NOMO-1 (cell line): ENCODE results near the gene NCKAP5L.

ENCODE experiments used
- DNase-seq, 2 experiments: peaks; one replicate each; lab custom pipeline; 2025; ENCODE audit not compliant: unreplicated experiment in 2 of 2; lab: John Stamatoyannopoulos, UW

NCKAP5L gene

DNA sequence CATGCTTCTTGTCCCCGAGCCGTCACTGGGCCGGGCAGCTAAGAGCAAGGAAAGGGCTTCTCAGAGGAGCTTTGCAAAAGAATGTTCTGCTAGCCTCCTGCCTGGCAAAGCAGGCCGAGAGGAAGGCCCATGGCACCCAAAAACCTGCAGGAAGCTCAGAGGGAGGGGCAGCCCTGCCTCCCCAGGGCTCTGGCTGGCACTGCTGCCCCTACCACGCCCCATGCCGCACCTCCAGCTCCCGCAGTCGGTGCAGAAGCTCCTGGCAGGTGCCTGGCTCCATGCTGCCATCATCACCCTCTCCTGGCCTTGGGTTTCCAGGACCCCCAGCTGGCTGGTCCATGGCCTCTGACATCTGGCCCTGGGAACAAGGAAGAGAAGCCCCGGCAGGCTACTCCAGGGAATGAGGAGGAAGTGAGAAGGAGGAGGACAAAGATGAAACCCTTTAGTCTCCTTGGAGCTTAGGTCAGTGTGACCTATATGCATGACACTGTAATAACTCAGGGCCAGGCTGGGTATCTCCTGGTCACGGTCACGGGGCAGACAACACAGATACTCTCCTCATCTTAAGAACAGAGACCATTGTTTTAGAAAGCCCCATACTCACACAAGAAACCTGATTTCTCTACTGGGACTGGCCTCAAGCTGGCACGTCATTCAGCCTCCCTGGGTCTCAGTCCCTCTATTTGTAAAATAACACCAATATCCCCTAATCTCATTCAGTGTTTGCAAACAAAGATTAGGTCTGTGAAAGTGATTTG lies 24.3 kb downstream of the NCKAP5L start:
- DNase-seq: no peak

DNA sequence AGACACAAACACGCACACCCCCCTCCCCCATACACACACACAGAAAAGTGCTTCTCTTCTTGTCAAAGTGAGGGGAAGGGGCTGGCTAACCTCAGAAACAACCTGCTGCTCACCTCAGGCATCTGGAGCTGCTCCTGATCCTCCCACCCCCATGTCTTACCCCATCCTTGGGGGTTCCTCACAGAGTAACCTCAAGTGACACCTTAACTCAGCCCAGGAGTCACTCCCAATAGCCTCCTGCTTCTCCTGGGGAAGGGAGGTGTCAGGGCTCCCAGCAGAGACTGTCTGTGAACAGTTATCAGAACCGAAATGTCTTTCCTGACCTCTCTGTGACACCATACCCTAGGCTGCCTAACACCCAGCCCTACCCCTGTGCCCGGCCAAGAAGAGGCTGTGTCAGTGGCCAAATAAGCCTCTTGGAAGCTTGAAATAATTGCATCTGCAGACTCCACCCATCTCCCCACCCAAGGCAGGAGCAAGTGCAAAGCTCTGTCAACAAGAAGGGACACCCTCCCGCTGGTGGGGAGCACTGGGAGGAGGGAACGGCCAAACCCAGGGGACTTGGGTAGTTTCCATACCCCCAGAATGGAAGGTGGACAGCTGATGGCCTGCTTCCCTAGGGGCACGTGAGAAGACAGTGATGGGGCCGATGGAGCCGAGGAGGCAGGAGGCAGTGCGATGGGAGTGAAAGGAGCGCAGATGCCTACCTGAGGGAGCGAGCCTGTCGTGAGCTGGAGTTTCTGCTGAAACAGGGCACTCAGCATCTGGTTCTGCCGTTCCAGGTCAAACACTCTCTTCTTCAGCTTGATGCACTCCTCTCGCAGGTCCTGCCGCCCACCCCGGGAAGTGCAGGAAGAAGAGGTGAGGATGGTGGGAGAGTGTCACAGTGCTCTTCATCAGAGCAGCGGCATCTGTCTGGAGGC lies 26.8 kb downstream of the NCKAP5L start:
- no peak for DNase-seq

DNA sequence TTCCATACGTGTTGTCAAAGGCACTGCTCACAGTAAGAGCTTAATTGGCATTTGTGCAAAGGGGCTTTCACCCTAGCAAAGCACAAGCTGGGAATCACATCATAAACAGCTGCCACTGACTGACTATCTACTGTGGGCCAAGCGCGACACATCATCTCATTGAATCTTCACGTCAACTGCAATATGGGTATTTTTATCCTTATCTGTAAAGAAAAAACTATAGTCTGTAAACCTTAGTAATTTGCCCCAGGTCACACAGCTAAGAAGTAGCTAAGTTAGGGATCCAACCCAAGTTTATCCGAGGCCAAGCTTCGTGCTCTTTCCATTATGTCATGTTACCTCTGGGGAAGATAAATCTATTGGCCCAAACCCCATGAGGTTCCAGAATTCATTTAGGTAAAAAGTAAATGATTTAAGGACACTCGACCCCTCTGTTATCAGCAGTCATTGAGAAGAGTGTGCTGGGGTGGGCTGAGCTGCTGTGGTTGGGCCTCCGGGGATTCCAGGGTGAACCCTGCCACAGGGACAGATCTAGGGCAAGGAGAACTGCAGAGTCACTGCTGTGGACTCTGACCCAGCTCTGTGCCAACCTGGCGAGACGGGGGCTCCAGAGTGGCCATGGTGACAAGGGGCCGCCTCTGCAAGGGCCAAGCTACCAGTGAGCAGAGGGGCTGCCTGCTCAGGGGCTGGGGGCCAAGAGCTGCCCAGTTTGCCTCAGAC lies 27.6 kb downstream of the NCKAP5L start:
- DNase-seq: no peak

DNA sequence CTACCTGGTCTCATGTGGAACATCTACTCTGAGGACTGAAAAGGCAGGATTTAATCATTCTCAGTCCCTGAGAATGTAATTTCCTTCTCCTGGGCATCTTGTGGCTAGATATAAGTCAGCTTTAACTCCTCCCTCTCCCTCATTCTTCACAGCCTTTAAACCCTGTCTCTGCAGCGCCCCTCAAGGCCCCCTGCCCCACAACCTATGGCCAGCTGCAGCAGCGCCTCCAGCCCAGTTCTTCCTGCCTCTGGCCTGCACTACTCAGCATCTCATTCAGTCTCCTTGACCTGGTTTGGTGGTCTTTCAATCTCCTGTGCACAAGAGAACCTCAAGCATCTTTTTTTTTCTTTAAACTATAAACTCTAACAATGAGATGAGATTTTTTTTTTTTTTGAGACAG lies 29.3 kb downstream of the NCKAP5L start:
- no peak for DNase-seq

DNA sequence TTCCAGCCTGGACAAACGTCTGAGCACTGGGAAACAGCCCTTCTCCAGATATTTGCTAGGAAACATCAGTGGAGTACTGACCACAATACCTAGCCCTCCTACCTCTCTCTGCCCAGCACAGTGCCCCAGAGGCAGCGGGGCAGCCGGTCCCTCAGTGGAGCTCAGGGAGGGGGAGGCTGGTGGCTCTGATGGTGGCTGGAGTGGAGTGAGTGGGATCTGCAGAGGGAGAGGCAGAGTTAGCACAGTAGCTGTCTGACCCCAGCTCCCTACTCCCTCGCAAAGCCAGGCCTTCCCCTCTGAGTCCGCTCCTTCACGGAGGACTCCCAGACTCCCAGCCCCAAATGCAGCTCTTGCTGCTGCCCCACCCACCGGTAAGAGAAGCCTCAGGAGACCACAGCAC lies 30.0 kb downstream of the NCKAP5L start:
- DNase-seq: no peak

DNA sequence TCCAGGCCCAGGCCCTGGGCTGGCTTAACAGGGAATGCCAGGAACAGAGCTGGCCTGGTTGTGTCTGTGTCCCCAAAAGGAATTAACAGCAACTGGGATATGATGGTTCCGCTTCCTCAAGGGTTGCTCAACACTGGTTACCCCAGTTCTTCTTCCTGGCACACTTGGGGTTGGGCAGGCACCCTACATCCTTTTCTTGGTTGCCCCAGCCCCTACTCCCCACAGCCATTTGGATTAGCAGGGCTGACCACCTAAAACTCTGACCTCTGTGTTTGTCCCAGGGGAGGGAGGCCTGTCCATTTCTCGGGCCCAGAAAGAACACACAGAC lies 30.8 kb downstream of the NCKAP5L start:
- DNase-seq: no peak

DNA sequence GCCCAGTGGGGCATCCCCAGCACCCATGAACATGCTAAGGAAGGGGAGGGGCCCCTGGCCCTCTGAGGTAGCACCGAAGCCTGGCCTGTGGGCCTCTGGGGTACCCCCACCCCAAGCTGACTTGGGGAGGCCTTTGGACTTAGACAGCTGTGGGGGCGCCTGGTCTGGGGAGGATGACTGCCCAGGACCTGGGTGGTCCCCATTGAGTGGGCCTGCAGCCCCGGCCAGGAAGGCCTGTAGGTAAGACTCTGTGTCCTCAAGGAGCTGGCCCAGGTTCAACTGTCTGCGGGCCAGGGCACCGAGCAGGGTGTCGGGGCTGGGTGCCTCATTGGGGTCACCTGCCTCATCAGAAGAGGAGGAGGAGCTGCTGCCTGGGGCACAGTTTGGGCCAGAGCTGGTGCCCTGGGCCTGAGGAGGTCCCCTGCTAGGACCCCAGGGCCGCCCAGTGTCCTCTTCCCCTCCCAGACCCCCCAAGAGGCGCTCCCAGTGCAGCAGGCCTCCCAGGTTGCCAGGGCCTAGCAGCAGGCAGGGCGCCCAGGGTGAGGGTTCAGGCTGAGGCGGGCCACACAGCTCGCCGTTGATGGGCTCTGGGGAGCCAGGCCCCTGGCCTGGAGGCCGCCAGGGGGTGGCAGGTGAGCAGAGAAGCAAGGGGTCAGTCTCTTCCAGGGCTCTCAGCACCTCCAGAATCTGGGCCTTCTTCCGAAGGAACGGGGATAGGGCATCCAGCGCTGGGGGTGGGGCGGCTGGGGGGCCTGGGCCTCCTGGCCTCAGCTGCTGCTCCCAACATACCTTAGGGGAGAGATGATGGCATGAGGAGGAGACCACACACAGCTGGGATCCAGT lies 31.4 kb downstream of the NCKAP5L start:
- DNase-seq: no peak

DNA sequence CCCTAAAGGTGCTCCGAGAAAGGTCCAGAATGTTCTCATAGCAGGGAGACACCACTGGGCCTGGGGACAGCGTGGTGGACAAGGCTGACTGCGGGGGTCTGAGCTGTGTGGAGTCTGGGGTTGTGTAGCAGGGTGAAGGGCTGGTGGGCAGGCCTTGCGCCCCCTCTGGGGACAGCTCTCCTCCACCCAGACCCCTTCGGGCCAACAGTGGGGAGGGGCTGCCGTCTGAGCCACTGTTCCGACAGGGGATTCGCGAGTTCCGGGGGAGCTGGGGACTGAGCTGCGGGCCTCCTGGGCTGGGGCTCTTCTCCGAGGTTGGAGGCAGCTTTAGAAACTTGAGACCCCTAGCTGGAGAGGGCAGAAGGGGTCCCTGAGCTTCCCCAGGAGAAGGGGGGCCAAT lies 32.1 kb downstream of the NCKAP5L start:
- no peak for DNase-seq

DNA sequence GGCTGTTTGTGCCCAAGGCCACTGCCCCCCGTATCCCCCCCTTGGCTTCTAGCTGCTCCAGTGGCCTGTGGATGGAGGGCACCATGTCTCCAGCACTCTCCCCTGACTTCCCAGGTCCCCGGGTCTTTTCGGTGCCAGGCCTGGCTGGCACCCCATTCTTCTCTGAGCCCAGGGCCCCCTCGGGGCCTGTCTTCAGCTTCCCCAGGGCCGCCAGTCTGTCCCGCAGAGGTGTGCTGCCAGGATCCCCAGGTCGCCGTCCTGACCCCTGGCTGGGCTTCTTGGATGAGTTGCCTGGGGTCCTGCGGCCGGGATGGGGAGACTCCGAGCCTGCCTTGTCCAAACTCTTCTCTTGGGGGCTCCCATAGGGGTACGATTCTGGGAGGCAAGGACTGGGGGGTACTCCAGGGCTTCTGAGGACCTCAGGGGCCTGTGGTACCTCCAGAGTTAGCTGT lies 32.5 kb downstream of the NCKAP5L start:
- DNase-seq: no peak

DNA sequence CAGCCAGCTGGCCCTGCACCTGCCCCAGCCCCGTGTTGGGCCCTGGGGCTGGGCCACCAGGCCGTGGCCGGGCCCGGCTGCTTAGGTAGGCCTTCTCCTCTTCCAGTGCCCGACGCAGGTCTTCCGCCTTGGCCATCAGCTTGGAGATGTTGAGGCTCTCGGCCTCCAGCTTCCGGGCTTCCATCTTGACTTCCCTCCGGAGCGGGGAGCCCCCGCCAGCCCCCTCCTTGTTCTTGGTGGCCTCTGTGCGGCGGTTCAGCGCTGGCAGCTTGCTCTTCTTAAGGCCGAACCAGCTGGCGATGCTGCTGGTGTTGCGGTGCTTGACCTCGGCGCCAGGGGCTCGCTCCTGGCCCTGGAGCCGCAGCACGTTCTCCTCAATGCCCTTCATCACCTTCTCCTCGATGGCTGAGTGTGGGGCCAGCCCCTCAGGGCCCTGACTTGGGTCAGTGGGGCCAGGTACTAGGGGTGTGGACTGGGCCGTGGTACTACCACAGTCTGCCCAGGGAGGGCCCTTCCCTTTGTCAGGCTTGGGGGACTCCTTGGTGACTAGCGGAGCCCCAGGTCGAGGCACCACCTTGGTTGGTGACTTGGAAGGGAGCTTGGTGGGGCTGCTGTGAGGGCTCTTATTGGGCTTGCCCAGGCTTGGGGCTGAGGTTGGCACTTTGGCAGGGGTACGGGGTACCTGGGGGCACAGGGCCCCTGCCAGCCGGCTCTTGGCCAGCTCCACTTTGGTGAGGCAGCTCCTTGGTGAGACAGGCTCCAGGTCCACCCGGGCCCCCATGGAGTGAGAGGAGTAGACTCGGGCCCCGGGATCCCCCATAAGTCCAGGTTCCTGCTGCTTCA lies 33.2 kb downstream of the NCKAP5L start:
- no peak for DNase-seq

DNA sequence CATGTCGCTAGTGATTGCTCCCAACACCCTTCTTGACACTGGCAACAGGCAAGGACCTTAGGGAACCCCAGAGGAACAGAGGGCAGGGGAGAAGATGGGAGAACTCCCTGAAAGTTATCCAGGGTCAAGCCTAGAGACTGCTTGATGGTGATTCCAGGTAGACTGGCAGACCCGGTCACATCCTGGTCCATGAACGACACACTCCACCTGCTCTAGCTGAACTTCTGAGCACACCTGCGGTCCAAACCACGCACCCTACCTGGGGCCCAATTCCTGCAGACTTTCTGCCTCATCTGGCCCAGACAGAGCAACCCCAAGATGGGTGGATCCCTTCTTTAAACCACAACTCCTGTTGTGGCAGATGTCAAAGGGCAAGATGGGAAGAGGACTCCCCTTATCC lies 34.2 kb downstream of the NCKAP5L start:
- no peak for DNase-seq

DNA sequence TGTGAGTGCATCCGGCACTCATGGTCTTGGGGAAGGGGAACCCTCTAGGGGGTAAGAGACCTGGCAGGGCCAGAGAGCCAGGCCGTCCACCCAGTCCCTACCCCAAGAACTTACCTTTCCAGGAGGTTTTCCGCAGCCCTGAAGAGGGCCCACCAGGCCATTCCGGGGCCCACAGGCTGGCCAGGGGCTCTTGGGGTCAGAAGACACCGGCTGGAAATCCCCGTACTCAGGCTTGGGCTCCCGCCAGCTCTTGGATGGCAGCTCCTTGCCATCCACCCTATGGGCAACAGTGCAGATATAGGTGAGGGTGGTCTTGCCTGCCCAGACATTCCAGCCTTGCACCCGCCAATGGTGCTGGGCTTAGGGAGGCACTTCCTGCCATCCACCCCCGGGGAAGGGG lies 34.6 kb downstream of the NCKAP5L start:
- DNase-seq: no peak

DNA sequence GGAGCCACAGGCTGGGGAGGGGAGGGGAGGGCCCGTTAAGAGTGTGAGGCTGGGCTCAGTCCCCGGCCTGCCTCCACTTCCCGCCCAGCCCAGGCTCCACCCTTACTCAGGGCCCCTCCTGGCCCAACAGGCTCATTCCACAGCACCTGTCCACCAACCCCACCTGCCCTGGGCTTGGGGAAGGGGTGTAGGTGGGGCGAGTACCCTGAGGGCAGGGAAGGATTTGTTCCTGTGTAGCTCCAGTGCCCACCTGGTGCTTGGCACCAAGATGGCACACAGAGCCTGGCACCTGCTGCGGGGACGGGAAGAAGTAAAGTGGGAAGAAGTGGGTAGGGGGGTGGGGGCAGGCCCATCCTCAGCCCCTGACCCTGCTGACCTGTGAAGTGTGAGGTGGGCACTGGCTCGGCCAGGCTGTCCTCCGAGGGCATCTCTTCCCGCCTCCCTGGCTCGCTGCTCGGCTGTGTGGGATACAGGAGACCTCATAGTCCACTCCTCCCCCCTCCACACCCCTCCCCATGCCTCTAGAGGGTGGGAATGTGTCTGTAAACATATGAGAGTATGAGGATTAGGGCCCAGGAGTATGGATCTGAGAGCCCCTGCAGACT lies 35.1 kb downstream of the NCKAP5L start:
- DNase-seq: no peak

DNA sequence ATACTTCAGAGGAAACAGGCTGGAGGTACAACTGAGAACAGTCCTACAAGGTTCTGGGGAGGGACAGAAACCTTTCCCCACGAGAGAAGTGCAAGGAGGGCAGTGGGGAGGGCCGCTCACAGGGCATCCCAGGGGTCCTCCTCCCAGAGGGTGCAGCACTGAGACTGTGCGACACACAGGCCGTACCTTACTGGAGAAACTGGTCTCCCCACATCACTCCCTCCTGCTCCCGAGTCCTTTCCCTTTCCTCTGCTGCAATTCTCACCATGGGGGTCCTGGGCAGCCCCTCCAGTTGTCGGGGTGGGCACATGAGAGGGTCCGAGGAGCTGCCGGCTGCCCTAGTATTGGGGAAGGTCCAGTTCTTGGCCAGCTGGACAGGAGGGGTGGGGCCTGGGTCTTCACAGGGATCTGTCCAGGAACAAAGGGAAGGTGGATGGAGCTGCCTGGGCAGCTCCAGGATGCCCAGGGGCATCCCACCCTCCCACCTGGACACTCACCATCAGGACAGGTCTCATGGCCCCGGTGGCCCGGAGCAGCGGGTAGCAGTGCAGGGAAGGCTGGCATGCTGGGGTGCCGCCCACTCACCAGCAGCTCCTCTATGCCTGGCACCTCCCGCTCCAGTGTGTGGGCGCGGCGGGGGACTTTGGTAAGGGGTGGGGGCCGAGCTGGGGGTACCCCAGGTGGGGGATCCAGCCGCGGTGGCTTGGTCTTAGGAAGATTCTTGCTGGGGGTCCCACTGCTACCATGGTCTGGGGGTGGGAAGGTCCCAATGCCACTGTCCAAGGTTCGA lies 35.8 kb downstream of the NCKAP5L start:
- DNase-seq: no peak

DNA sequence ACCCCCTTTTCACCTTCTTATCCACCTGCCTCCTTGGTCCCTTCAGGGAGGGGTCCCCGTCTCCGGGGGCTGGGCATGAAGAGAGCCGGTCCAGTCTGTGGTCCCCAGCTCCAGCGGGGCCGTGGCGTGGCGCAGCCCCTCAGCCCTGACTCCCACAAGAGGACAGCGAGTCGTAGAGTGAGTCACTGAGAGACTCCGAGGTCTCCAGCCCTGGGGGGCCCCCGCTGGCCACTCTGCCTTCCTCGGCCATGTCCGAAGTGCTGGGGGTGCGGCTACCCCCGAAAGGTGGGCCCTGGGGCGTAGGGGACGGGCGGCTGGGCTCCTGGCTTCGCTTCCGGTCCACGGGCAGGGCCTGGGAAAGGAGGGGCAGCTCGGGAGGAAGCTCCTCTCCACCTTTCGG lies 36.5 kb downstream of the NCKAP5L start:
- no peak for DNase-seq

DNA sequence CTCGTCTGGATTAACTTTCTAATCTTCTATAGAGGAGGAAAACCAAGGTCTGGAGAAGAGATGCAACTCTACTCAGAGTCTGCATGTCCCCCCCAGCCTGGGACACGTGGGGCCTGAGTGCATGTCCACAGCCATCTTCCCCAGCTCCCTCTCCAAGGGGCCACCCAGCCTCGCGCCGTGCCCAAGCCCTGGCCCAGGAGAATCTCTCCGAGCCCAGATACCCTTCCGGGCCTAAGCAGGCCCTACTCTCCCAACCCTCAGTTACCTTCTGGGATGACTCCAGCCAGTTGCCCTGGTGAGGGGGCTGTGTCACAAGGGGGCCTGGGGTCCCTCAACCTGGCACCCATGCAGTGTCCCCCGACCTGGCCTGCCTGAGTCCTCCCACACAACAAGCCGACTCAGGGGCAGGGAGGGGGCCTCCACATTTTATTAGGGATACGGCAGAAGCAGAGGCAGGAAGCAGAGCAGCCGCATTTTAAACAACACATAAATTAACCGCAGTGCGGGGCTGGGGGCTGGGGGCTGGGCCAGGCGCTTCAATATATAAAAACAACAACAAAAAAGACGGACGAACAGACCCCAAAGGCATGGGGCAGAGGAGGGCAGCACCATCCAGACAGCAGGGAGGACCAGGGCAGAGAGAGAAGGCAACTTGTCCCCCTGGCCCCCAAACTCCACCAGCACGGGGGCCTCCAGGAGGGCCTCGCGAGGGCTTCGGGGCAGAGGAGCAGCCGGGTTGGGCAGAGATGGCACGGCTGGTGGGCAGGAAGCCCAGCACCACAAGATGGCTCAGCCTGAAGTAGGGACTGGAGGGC lies 37.3 kb downstream of the NCKAP5L start:
- DNase-seq: no peak

DNA sequence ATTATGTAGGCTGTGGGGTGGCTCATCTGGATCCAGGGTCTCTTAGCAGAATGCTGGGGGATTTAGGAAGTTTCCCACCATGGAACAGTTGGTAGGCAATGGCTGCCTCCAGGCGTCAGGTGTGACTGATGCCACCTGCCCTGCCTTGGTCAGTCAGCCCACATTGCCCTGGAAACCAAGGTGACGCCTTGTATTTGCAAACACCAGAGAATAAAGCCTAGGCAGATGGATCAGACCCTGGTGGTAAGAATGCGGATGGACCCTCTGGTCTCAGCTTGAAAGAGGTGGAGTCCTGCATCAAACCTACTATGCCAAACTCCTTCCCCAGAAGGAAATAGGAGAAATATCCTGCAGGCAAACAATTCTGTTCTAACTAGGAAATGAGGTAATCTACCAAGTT lies 38.2 kb downstream of the NCKAP5L start:
- DNase-seq: no peak

DNA sequence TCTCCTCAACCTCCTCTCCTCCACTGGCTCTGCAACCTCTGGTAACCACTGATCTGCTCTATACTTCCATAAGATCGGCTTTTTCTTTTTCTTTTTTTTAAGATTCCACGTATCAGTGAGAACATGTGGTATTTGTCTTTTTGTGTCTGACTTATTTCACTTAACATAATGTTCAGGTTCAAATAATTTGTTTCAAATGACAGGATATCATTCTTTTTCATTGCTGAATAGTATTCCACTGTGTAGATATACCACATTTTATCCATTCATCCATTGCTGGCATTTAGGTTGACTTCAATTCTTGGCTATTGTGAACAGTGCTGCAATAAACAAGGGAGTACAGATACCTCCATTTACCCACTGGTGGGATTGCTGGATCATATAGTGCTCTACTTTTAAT lies 40.5 kb downstream of the NCKAP5L start:
- DNase-seq: no peak
